RKO (cell line): ENCODE data around the gene LGALS1.

Experiments used
- DNase-seq: peaks from one replicate; pipeline ENCODE4 v3.0.0-alpha.2; 2016; ENCODE audit warnings: low spot score

The LGALS1 gene

DNA sequence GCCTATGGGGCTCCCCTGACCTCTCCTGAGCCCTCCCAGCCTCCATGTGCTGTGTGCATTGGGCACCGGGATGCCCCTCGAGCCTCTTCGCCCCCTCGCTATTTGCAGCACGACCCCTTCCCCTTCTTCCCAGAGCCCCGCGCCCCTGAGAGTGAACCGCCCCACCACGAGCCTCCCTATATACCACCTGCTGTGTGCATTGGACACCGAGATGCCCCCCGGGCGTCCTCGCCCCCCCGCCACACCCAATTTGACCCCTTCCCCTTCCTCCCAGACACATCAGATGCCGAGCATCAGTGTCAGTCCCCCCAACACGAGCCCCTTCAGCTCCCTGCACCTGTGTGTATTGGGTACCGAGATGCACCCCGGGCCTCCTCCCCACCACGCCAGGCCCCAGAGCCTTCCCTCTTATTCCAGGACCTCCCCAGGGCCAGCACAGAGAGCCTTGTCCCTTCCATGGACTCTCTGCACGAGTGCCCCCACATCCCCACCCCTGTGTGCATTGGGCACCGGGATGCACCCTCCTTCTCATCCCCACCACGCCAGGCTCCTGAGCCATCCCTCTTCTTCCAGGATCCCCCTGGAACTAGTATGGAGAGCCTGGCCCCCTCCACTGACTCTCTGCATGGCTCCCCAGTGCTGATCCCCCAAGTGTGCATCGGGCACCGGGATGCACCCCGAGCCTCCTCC, 50.3 kb downstream of the LGALS1 start:
- DNase-seq = no peak

DNA sequence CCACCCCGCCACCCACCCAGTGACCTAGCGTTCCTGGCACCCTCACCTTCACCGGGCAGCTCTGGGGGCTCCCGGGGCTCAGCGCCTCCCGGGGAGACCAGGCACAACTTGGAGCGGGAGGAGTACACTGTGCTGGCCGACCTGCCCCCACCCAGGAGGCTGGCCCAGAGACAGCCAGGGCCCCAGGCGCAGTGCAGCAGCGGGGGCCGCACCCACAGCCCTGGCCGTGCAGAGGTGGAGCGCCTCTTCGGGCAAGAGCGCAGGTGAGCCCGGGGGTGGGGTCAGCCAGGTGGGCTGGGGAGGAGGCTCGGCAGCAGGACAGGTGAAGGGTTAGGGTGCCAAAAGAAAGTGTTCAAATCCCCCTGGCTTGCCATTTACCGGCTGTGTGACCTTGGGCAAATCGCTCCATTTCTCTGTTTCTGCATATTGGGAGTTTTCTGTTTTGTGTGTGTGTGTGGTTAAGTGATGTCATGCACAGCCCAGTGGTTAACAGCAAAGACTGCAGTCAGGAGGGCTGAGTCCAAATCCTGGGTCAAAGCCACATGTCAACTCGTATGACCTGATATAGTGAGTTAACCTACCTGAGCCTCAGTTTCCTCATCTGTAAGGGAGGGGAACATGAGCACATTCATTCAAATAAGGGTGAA, 50.9 kb downstream of the LGALS1 start:
- DNase-seq = peak; percentile 39

DNA sequence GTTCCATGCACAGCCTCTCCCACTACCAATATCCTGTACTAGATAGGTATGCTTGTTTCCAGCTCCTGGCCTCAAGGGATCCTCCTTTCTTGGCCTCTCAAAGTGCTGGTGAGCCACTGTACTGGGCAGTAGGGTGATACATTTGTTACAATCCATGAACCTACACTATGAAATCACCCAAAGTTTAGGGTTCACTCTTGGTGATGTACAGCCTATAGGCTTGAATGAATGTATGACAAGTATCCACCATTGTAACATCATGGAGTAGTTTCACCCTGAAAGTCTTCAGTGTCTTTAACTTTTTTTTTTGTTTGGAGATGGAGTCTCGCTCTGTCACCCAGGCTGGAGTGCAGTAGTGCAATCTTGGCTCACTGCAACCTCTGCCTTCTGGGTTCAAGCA, 53.2 kb downstream of the LGALS1 start:
- no peak for DNase-seq
